Measurements from ENCODE around the gene LGI2. TPM values are rescaled to one million over a fixed set of nuclear protein-coding genes. Genes with fewer than 3 reads are reported as not detected.

Gene LGI2
- total and polyA plus RNA-seq, 9 of the 15 experiments (the other 6 are each of a cell fraction or from before 2014, with no cell fraction given): 0.03 to 0.07 TPM; not detected in 7

DNA sequence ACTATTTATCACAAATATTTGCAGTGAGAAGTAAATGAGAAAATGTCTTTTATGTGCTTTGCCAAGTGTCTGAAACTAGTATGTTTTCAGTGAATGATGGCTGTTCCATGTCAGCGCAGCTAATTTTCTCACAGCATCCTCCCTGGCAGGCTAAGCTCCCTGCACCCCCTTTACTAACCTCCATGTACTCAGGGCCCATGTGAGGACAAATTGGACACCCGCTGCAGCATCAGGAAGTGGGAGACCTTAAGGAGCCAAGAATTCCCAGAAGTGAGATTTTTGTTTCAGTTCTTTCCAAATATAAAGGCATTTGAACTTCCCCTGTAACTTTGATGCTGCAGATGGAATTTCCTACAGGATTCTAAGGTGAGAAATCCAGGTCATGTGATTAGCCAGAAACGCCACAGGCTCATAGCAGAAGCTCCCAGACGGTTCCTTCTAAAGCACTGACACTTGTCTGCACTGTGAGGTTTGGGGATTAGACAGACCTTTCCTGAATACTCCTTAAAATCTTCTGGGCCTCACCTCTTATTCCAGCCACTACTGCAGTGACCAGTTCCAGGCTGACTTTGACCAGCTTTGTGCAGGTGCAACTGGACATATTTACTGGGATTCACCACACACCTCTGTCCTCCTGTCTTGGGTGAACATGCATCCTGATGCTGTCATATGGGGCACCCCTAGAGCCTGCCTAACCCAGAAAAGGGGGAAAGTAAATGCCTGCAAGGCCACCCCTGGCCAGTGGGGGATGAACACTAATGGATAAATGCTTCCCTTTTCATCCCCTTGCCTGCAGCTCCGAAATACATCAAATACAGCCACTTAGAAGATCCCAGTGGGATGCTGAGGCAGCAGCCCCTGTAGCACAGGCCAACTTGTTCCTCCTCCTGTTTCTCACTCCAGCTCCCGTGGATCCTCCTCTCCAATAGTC, 45.9 kb downstream of the LGI2 start:
- WGBS (ENCODE audit: insufficient coverage, low coverage, missing lambda C conversion rate): 0% methylated on average over 6 of the region's 6 CpGs
- H3K9me1 ChIP-seq (ENCODE audit: control insufficient read depth, insufficient read depth, low read length): no peaks in the 10 kb centered on the region
- DNase-seq (ENCODE audit: extremely low read depth in 1 of 4, low spot score in 3 of 4) (no peak), ATAC-seq (peak; percentile 54; the same call in 2 of the 3 replicates), FAIRE-seq (no peak)
- no peak overlapping the region for H3K4me3 ChIP-seq
- H3K4me2 ChIP-seq (ENCODE audit: insufficient read depth, low read length): no peak overlapping the region
- ChIA-PET POLR2A (no interaction called here), CTCF (ENCODE audit: low intra/inter-chr PET ratio) (no interaction called here)
- no peaks in the 10 kb centered on the region for H3K9me3 ChIP-seq (replicated peaks; ENCODE audit: control insufficient read depth, insufficient read depth, low read depth, low read length)
- no peak overlapping the region for H3K27ac ChIP-seq (ENCODE audit: extremely low read depth, low read depth, low read length)
- H2AFZ ChIP-seq (ENCODE audit: low read depth, low read length): no peak overlapping the region
- H3K9ac ChIP-seq (ENCODE audit: insufficient read depth in 1 of 2, low read depth in 2 of 2, low read length in 2 of 2): no peak overlapping the region
- H3K36me3 ChIP-seq (ENCODE audit: control insufficient read depth, insufficient read depth, low read length): no peaks in the 10 kb centered on the region
- in situ Hi-C loops (cut with MboI): loop anchor here (10.0 kb wide), 1 partner anchor 390 kb away; the partner anchor contains the start of gene ANAPC4
- H4K20me1 ChIP-seq (replicated peaks; ENCODE audit: control insufficient read depth, insufficient read depth, low read length): no peaks in the 10 kb centered on the region
- TF ChIP-seq NONO (IDR thresholded peaks at IDR 0.05; ENCODE audit: low read depth in 2 of 2, low read length in 1 of 2): no peak
- TF ChIP-seq, protein P1, sequence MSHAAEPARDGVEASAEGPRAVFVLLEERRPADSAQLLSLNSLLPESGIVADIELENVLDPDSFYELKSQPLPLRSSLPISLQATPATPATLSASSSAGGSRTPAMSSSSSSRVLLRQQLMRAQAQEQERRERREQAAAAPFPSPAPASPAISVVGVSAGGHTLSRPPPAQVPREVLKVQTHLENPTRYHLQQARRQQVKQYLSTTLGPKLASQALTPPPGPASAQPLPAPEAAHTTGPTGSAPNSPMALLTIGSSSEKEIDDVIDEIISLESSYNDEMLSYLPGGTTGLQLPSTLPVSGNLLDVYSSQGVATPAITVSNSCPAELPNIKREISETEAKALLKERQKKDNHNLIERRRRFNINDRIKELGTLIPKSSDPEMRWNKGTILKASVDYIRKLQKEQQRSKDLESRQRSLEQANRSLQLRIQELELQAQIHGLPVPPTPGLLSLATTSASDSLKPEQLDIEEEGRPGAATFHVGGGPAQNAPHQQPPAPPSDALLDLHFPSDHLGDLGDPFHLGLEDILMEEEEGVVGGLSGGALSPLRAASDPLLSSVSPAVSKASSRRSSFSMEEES (CRISPR knock-in tag; IDR thresholded peaks at IDR 0.05): peak; percentile 3; the same call in 1 of the 2 replicates
- no peak for TF ChIP-seq OTX1 (CRISPR knock-in tag; IDR thresholded peaks at IDR 0.05)
- intact Hi-C loops (cut with micrococcal nuclease): loop anchor here (5.0 to 10.0 kb wide), 2 partner anchors 160 to 382 kb away; no protein-coding TSS in a partner anchor
- H3K79me2 ChIP-seq (ENCODE audit: control insufficient read depth, insufficient read depth, low read length): no peaks in the 10 kb centered on the region
- peaks cover 0 to 7% of the 10 kb centered on the region in 2 experiments; a peak in 1 of 5 replicates for H3K27me3 ChIP-seq (ENCODE audit: control insufficient read depth in 2 of 2, insufficient read depth in 2 of 2, low read length in 2 of 2)
- BruUV-seq (replicated peaks): no TSS peak
- no peaks in the 10 kb centered on the region for H3K4me1 ChIP-seq (replicated peaks in 1 of 2; ENCODE audit: control insufficient read depth in 2 of 2, insufficient read depth in 2 of 2, low read length in 2 of 2)
